ENCODE results near the gene MYO5C.

DNA sequence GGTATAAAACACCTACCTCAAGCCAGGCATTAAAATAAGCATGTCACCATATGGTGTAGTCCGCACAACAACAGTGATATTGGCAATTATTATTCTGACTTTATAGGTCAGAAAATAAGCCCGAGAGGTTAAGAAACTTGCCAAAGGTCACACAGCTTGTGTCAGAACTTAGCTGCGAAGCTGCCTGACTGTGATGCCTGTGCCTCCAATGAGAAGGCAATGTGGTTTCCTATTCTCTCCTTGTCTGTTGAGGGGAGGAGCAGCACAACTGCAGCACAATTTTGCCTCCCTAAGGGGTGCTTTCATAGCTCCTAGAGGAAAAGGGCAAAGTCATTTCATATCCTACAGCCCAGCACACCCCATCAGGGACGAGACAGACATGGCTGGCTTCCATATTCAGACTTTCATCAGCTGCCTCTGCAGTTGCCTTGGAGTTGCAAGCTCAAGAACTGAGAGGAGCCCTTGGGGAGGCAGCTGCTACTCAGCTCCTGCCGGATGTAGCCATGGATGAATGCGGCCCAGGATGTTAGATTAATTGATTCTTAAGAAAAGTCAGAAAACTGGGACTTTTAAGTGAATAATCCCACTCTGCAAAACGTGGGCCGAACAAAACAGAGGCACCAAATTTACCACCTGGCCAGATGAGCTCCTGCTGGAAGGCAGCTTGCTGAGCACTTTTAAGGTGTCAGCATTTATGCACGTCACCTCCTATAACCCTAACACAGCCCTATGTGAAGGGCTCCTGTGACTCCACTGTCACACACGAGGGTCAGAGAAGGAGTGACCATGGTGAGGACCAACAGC lies 38.5 kb downstream of the MYO5C start:
- no peak for TF ChIP-seq EZH2 (IDR thresholded peaks at IDR 0.05; ENCODE audit: insufficient read depth, low read length)
- TF ChIP-seq, protein P1, sequence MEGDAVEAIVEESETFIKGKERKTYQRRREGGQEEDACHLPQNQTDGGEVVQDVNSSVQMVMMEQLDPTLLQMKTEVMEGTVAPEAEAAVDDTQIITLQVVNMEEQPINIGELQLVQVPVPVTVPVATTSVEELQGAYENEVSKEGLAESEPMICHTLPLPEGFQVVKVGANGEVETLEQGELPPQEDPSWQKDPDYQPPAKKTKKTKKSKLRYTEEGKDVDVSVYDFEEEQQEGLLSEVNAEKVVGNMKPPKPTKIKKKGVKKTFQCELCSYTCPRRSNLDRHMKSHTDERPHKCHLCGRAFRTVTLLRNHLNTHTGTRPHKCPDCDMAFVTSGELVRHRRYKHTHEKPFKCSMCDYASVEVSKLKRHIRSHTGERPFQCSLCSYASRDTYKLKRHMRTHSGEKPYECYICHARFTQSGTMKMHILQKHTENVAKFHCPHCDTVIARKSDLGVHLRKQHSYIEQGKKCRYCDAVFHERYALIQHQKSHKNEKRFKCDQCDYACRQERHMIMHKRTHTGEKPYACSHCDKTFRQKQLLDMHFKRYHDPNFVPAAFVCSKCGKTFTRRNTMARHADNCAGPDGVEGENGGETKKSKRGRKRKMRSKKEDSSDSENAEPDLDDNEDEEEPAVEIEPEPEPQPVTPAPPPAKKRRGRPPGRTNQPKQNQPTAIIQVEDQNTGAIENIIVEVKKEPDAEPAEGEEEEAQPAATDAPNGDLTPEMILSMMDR (IDR thresholded peaks at IDR 0.05; ENCODE audit: insufficient read depth, low read depth, low read length), result no peak

All from astrocyte (in vitro differentiated cells and primary cell).